IPS-18c (cell line): ENCODE measurements around the gene RAP2C.

Experiments
- H3K4me3 ChIP-seq: 2 replicates; pipeline ENCODE4 v1.7.0; 2013; ENCODE audit warnings: low read depth, mild to moderate bottlenecking, low read length, moderate library complexity; ENCODE audit not compliant: insufficient read depth
- H3K9me3 ChIP-seq: one replicate; pipeline ENCODE4 v1.6.1; 2013; ENCODE audit warnings: mild to moderate bottlenecking, low read length, moderate library complexity; ENCODE audit not compliant: control insufficient read depth, insufficient read depth

RAP2C gene

DNA sequence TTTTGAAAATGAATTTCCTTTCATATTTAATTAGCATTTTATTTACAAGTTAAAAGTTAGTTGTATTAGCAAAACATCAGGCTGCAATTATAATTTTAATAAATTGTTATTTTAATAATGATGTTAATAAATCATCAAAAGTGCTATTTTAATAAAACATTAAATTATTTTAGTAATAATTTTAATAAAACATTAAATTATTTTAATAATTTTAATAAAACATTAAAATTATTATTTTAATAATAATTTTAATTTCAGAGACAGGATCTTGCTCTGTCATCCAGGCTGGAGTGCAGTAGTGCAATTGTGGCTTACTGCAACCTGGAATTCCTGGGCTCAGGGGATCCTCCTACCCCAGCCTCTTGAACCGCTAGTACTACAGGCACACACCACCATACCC lies 10.8 kb downstream of the RAP2C start:
- Histone ChIP-seq H3K4me3 (no peak overlapping the region), H3K9me3 (no peaks in the 10 kb centered on the region)

DNA sequence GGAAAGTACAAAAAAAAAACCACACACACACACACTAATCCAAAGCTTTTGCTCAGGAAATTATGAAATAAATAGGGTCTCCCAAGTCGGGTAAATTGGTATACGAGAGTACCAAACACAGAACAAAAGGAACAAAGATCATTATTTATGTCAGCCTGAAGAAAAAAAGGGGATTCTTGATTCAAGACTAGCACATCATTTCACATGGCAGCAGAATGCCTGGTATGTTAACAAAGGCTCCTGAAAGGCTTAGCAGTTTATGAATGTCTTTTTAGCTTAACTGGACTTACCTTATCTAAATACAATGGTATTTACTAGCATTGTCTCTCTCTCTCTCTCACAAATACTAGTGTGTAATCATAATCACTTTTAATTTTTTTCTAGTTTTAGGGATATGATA lies 11.3 kb downstream of the RAP2C start:
- Histone ChIP-seq H3K9me3 (no peaks in the 10 kb centered on the region), H3K4me3 (no peak overlapping the region)

DNA sequence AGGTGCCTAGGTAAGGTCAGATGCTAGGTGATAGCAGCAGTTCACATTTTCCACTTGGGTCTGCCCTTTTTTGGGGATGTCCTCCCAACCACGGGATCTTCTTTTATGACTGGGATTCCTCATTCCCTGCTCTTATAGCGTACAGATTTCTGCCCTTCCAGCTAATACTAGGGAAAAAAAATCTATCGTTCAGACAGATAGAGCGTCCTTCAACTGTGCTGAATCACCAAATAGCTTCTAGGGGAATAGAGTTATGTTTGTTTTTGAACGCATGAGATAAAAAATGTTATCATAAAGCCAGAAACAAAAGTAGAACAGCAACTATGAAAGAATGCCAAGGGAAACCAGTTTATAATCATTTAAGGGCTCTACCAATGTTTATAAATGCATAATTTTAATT lies 13.0 kb downstream of the RAP2C start:
- H3K4me3 ChIP-seq: no peak overlapping the region
- H3K9me3 ChIP-seq: no peaks in the 10 kb centered on the region

DNA sequence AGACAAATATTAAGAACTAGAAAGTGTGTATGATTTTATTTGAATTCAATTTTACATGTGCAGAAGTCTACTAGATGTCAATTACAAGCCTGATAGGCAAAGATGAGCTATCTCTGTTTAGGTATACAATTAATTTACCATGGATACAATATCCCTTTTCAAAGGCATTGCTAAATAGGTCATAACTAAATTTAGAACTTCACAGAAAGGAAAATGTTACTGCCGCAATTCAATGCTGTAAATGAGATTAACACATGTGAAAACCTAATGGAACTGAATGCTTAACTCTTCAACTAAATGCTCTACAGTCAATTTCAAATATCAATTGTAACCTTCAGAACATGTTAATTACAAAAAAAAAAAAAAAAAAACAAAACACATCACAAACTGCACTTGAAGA lies 14.6 kb downstream of the RAP2C start:
- no peak overlapping the region for H3K4me3 ChIP-seq
- no peaks in the 10 kb centered on the region for H3K9me3 ChIP-seq

DNA sequence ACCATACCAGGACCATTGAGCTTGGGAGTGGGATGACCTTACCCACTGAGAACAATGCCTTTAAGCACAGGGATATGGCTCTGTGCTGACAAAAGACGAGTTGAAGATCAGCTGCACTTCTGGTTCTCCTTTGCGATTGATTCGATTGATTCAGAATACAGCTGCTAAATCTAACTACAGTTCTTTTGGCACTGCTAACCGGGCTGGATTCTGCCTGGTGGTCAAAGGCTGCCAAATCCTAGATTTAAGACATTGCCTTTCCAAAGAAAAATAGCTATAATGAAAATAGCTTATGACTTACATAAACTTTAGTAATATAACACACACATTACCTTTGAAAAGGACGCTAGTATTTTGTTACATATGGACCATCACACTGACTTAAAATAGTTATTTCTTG lies 18.3 kb downstream of the RAP2C start:
- Histone ChIP-seq H3K4me3 (no peak overlapping the region), H3K9me3 (no peaks in the 10 kb centered on the region)

DNA sequence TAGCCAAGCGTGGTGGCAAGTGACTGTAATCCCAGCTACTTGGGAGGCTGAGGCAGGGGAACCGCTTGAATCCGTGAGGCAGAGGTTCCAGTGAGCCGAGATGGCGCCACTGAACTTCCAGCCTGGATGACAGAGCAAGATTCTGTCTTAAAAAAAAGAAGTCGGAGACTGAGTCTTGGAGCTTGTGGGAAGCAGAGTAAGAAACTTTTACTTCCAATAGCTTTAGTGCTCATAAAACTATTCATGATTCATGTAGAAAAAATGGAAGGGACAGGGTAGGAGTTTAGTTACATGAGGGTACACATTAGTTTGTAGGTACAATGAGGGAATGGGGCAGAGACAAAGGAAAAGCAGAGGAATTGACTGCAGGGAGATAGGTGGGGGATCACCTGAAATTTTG lies 19.3 kb downstream of the RAP2C start:
- H3K4me3 ChIP-seq: no peak overlapping the region

DNA sequence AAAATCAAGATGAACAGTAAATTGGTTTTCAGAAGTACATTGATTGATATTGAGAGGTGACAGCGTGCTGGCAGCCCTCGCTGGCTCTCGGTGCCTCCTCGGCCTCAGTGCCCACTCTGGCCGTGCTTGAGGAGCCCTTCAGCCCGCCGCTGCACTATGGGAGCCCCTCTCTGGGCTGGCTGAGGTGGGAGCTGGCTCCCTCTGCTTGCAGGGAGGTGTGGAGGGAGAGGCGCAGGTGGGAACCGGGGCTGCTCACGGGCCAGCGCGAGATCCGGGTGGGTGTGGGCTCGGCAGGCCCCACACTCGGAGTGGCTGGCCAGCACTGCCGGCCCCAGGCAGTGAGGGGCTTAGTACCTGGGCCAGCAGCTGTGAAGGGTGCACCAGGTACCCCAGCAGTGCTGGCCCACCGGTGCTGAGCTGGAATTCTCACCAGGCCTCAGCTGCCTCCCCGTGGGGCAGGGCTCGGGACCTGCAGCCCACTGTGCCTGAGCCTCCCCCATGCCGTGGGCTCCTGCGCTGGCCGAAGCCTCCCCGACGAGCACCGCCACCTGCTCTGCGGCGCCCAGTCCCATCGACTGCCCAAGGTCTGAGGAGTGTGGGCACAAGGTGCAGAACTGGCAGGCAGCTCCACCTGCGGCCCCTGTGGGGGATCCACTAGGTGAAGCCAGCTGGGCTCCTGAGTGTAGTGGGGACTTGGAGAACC lies 25.2 kb downstream of the RAP2C start:
- no peaks in the 10 kb centered on the region for H3K9me3 ChIP-seq

More for the DNA sequence above, 19.3 kb downstream of the RAP2C start:
- H3K9me3 ChIP-seq: no peaks in the 10 kb centered on the region

DNA sequence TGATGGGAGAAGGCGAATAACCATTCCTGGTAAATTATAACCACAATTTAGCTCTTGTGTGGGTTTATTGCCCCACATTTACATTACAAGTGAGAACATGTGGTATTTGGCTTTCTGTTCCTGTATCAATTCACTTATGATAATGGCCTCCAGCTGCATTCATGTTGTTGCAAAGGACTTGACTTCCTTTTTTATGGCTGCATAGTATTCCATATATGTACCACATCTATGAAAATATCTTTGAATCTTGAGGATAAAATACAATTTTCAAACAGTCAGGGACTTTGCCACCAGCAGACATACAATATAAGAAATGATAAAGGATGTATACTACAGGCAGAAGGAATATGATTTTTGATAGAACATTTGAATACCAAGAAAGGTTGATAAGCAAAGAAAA lies 27.3 kb downstream of the RAP2C start:
- H3K9me3 ChIP-seq: no peaks in the 10 kb centered on the region
- no peak overlapping the region for H3K4me3 ChIP-seq

More for the DNA sequence above, 25.2 kb downstream of the RAP2C start:
- H3K4me3 ChIP-seq: no peak overlapping the region

DNA sequence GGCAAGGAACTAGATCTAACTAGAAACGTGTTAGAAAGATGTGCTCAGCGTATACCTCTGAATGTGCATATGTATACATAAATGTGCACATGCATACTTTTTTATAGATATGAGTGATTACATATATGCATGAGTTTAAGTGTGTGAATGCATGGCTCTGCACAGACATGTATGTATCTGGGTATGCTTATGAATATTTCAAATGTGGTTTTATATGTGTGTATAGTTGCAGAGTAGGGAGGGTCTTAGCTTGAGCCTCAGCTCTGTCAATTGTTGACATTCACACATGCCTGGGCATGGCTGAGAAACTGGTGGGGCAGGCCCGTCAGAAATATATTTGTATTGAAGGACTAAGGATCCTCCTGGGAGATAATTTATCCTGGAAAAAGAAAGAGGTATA lies 31.1 kb downstream of the RAP2C start:
- Histone ChIP-seq H3K9me3 (no peaks in the 10 kb centered on the region), H3K4me3 (no peak overlapping the region)

DNA sequence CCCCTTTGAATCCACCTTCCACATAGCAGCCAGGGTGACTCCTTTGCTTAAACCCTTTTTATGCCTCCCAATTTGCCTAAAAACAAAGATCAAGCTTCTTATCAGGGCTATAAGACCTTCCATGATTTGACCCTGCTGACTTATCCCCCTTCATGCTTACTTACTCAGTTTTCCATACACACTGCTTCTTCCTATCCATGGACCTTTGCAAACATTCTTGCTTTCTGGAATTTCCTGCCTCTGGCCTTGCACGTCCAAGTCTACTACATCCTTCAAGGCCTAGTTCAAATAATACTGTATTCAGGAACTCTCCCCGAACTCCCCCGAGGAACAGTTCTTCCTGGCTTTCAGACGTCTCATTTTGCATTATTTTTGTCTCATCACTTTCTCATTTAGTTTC lies 31.8 kb downstream of the RAP2C start:
- no peaks in the 10 kb centered on the region for H3K9me3 ChIP-seq
- no peak overlapping the region for H3K4me3 ChIP-seq

DNA sequence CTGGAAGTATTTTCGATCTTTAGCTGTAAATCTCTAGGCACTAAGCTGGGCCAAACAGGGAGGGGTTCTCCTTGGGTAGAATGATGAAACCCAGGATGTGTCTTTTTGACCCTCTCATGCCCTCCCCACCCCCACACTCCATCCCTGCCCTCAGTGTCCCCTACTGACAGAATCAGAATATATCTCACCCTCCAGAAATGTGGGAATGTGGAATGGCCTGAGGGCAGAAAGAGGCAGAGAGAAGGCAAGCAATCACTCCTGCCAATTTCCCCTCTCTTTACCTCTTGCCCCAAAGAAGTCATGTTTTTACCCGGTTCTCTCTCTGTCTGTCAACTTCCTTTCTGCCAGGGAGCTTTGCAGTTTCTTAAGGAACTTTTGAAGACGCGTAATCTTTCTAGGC lies 34.4 kb downstream of the RAP2C start:
- peaks cover 5% of the 10 kb centered on the region for H3K9me3 ChIP-seq
- H3K4me3 ChIP-seq: no peak overlapping the region

DNA sequence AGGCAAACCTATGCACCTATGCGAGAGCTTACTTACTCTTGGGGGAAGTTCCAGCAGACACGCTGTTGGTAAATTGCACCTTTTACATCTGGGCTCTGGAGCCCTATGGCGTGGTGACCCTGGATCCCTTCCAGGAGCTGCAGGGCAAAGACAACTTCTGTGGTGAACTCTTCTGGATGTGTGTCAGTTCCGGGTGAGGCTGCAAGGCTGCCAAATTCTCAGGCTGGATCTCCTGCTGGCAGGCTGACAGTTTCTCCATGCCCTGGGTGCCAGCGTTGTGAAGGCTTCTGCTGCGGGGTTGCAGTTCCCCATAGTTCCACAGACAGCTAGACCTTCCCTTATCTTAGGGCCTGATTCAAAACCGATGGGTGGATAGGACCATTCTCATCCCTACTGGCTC lies 37.9 kb downstream of the RAP2C start:
- peaks cover 5% of the 10 kb centered on the region for H3K9me3 ChIP-seq
- no peak overlapping the region for H3K4me3 ChIP-seq

DNA sequence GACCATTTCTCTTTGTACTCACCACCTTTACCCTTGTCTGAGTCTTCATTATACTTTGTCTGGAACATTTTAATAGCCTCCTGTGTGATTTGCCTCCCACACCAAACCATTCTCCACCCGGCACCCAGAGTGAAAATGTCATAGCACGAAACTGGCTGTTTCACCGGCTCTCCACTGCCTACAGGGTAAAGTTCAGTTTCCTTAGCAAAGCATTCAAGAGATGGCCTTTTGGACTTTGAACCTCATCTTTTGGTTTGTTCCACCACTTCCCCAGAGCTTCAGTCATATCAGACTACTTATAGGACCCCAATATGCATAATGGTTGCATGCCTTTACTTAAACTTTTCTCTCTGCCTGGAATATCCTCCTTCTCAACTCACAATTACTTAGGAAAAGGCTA lies 38.3 kb downstream of the RAP2C start:
- Histone ChIP-seq H3K4me3 (no peak overlapping the region), H3K9me3 (peaks cover 5% of the 10 kb centered on the region)

DNA sequence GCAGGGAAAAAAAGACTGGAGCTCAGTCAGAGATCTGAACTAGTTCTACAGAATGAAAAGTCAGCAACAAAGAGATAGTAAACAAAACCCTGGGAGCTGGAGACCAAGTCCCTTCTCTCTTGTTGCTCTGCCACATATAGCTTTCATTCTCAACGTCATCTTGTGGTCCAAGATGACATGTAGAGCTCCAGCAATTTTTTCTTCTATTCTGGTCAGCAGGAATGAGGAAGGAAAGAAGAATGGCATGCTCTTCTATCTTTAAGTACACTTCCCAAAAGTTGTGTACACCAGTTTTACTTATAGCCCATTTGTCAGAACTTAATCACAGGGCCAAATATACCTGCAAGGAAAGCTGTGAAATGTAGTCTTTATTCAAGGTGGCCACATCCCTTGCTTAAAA lies 45.6 kb downstream of the RAP2C start:
- Histone ChIP-seq H3K4me3 (no peak overlapping the region), H3K9me3 (no peaks in the 10 kb centered on the region)

DNA sequence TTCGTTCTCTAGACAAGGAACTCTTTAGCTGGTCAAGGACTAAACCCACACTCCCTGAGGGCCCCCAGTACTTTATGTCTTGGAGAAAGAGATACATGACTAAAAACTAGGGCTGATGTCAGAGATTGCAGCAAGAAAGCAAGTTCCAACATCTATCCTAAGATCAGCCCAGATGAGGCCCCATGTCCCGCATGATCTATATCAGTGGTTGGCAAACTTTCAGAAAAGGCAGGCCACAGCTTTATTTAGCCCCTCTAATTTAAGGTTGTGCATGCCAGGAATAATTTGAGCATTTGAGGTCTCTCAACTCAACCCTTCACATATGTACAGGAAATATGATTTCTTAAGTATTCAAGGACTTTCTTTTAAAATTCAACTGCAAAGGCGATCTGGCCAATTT lies 47.4 kb downstream of the RAP2C start:
- peaks cover 2% of the 10 kb centered on the region for H3K9me3 ChIP-seq

DNA sequence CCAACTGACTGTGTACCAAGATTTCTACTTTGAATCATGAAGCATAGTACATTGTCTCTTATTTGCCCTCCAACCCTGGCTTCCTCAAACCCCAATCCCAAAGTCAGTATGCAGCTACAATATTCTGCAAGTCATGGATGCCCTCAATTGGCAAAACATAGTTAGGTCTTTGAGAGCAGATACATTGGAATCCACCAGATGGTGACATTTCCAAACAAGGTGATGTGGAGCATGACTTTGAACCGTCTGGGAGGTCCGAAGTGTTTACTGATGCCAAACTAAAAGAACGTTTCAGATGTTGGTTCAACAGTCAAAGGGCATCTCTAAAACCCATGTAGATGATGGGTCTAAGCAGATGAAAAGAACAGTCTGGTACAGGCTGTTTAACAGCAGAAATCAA lies 47.8 kb downstream of the RAP2C start:
- Histone ChIP-seq H3K4me3 (no peak overlapping the region), H3K9me3 (peaks cover 4% of the 10 kb centered on the region)

More for the DNA sequence above, 47.4 kb downstream of the RAP2C start:
- H3K4me3 ChIP-seq: no peak overlapping the region

DNA sequence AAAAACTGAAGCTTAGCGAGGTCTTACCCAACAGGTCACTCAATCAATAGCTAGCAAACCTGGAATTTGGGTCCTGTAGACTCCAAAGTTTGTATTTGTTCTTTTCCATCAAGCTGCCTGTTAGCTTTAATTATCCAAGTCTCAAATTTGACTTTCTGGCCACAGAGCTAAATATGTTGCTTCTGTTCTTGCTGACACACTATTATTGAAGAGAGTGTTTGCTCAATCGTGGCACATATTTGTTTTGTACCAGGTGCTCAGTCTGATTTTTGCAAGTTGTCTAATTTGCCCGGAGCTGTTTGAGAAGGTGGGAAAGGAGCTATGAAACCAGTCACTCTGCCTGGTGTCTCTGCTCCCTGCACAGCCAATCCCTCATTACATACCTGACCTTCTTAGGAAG lies 49.7 kb downstream of the RAP2C start:
- Histone ChIP-seq H3K4me3 (no peak overlapping the region), H3K9me3 (peaks cover 4% of the 10 kb centered on the region)

DNA sequence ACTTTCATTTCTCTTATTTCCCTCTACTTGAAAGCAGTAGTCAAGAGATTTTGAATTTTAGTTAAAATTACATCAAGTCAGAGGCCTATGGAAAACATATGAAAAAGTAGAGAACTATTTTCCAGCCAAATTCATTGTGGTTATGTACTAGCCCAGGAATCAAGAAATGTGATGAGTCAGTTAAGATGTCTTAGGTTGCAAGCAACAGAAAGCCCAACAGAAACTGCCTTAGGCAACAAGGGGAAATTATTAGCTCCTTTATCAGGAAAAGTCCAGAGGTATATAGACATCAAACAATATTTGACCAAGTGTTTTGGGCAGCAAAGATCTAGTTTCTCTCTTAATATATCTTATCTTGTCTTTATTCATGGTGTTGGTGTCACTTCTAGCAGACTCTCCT lies 53.6 kb downstream of the RAP2C start:
- Histone ChIP-seq H3K9me3 (peaks cover 14% of the 10 kb centered on the region), H3K4me3 (no peak overlapping the region)

DNA sequence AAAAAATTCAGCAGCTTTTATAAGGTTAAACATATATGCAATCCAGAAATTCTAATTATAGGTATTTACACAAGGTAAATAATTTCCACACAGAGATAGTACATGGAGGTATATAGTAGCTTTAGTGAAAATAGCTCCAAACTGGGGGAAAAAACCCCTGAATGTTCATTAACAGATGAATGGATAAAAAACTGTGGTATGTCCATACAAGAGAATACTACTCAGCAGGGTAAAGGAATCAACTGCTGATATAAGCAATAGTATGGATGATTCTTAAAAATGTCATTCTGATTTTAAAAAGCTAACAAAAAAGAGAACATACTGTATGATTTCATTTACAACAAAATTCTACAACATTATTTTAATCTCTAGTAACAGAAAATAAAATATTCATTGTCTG lies 54.2 kb downstream of the RAP2C start:
- no peak overlapping the region for H3K4me3 ChIP-seq
- H3K9me3 ChIP-seq: peaks cover 14% of the 10 kb centered on the region
